Kidney (tissue), 14 donors: Measurements from ENCODE around the gene CRIM1. TPM values are rescaled to one million over a fixed set of nuclear protein-coding genes. Genes with fewer than 3 reads are reported as not detected.

Source experiments
- DNase-seq, 5 donors: peaks; one replicate each; pipeline ENCODE4 v3.0.0-alpha.2; 2013 to 2020
- FAIRE-seq: peaks from 2 replicates; lab custom pipeline; 2012; peaks lifted over from hg19 to GRCh38; lab: Jason Lieb, UNC
- H3K27ac ChIP-seq, 2 donors: one replicate each; pipeline ENCODE4 v1.7.0; 2013; ENCODE audit warnings: low read depth in 2 of 2, low read length in 2 of 2, inconsistent platforms in 1 of 2
- H3K27me3 ChIP-seq: one replicate; pipeline ENCODE4 v1.7.1; 2013; ENCODE audit warnings: low read length, inconsistent platforms; ENCODE audit not compliant: control insufficient read depth, insufficient read depth
- H3K36me3 ChIP-seq, 3 donors: one replicate each; pipeline versions ENCODE4 v1.7.0 to v1.7.1; 2013; ENCODE audit warnings: low read length in 3 of 3, control low read depth in 1 of 3, inconsistent platforms in 1 of 3; ENCODE audit not compliant: insufficient read depth in 3 of 3, control insufficient read depth in 2 of 3
- H3K4me1 ChIP-seq, 3 donors: one replicate each; pipeline versions ENCODE4 v1.7.0 to v1.7.1; 2013; ENCODE audit warnings: low read length in 3 of 3, inconsistent platforms in 1 of 3, low read depth in 1 of 3; ENCODE audit not compliant: control insufficient read depth in 2 of 3, insufficient read depth in 2 of 3
- H3K4me3 ChIP-seq, 3 donors: one replicate each; pipeline versions ENCODE4 v1.7.0 to v1.8.1; 2013; ENCODE audit warnings: low read length in 3 of 3, control low read depth in 1 of 3, inconsistent platforms in 1 of 3
- H3K9ac ChIP-seq, 3 donors: one replicate each; pipeline versions ENCODE4 v1.7.0 to v1.7.1; 2013; ENCODE audit warnings: low read length in 3 of 3, control low read depth in 1 of 3, inconsistent platforms in 1 of 3
- H3K9me3 ChIP-seq, 3 donors: one replicate each; pipeline versions ENCODE4 v1.7.0 to v1.7.1; 2013; ENCODE audit warnings: low read length in 3 of 3, control low read depth in 1 of 3, inconsistent platforms in 1 of 3; ENCODE audit not compliant: control insufficient read depth in 2 of 3, insufficient read depth in 1 of 3
- CTCF ChIP-seq: IDR thresholded peaks from 3 replicates; pipeline ENCODE4 v1.5.1; 2012; ENCODE audit warnings: mild to moderate bottlenecking, moderate library complexity, borderline replicate concordance; ENCODE audit not compliant: insufficient read depth; ENCODE audit errors: extremely low read depth
- intact Hi-C: fragments of 100-400 bp; cut with DNase I; formaldehyde crosslinking; loops from one replicate; pipeline ENCODE4 v1.11.1; 2022
- polyA plus RNA-seq: library from polyadenylated mRNA; stranded (reverse); fragments of 350-450 nt; fragmentation: Illumina TruSeq; extraction: RNeasy Lipid Tissue Mini Kit (QIAGEN cat#74804); gene quantifications from one replicate; pipeline ENCODE4 v1.2.3, GENCODE V29; 2014; ENCODE audit warnings: low read depth, low replicate concordance; ENCODE audit not compliant: insufficient read depth
- total RNA-seq: library from RNA; stranded (reverse); fragmentation: NEBNext Ultra II Directional; extraction: Animal tissue kit (Norgen Biotek cat#: 25700); gene quantifications from one replicate; pipeline ENCODE4 v1.2.1, GENCODE V29; 2021
- donor health status: control.
- donor health status: control.
- donor health status: control.
- donor health status: control.
- donor health status: control.
- donor health status: DM: yes; HTN: yes; CAD: no.
- donor health status: Normal renal cell carcinoma (clear cell type).

CRIM1 gene
- total and polyA plus RNA-seq, 2 donors from 2014 or later: 47.2 to 154 TPM

- DNase-seq: no peak
- H3K9me3 ChIP-seq: no peaks in the 10 kb centered on the region
- no peak for FAIRE-seq
- H3K36me3 ChIP-seq: no peaks in the 10 kb centered on the region
- H3K27ac ChIP-seq: peak overlapping the region in 1 of 2 donors; percentile 82
- no peak overlapping the region for H3K9ac ChIP-seq
- intact Hi-C loops: no loop called here
- no peak overlapping the region for H3K4me3 ChIP-seq
- no peaks in the 10 kb centered on the region for H3K27me3 ChIP-seq
- peaks cover 0 to 9% (median 6%) of the 10 kb centered on the region in 3 donors for H3K4me1 ChIP-seq
- no peak for TF ChIP-seq CTCF
Measured at GRCh38 chr2:36432479-36432878, 76.9 kb downstream of the CRIM1 start.

- peak overlapping the region in 1 of 2 donors; percentile 82 for H3K27ac ChIP-seq
- no peak for FAIRE-seq
Measured at GRCh38 chr2:36433311-36434217, 78.0 kb downstream of the CRIM1 start.

GRCh38 chr2:36438449-36438977 lies 82.9 kb downstream of the CRIM1 start:
- Histone ChIP-seq H3K9me3 (no peaks in the 10 kb centered on the region), H3K4me3 (no peak overlapping the region), H3K36me3 (peaks cover 2 to 11% (median 10%) of the 10 kb centered on the region in 3 donors), H3K27ac (no peak overlapping the region), H3K4me1 (peaks cover 5 to 9% (median 6%) of the 10 kb centered on the region in 3 donors), H3K9ac (no peak overlapping the region), H3K27me3 (no peaks in the 10 kb centered on the region)
- DNase-seq (no peak), FAIRE-seq (no peak)
- intact Hi-C loops: no loop called here
- TF ChIP-seq CTCF: no peak

More at GRCh38 chr2:36433311-36434217, 78.0 kb downstream of the CRIM1 start:
- no peaks in the 10 kb centered on the region for H3K9me3 ChIP-seq
- no peak overlapping the region for H3K9ac ChIP-seq
- TF ChIP-seq CTCF: no peak
- no peak overlapping the region for H3K4me3 ChIP-seq
- H3K4me1 ChIP-seq: peaks cover 0 to 9% (median 6%) of the 10 kb centered on the region in 3 donors
- H3K36me3 ChIP-seq: no peaks in the 10 kb centered on the region
- H3K27me3 ChIP-seq: no peaks in the 10 kb centered on the region
- intact Hi-C loops: no loop called here
- DNase-seq: peak in 1 of 5 donors; percentile 33
